Suprapubic skin (tissue), 4 donors: ENCODE measurements around the gene DNAJB12. TPM values are rescaled to one million over a fixed set of nuclear protein-coding genes. Genes with fewer than 3 reads are reported as not detected.
A peak's percentile ranks its signal among the peaks of the same experiment; 100 is the strongest.

Experiments used
- DNase-seq, 2 donors: peaks; one replicate each; pipeline ENCODE4 v3.0.0-alpha.2; 2019; ENCODE audit warnings: low spot score in 2 of 2
- H3K27ac ChIP-seq: fragments of 200-600 bp; sonication (generic); one replicate; pipeline ENCODE4 v1.5.1; 2019
- H3K27me3 ChIP-seq: fragments of 200-600 bp; sonication (generic); one replicate; pipeline ENCODE4 v1.5.1; 2019
- H3K36me3 ChIP-seq: fragments of 200-600 bp; sonication (generic); one replicate; pipeline ENCODE4 v1.5.1; 2019
- H3K4me1 ChIP-seq: fragments of 200-600 bp; sonication (generic); one replicate; pipeline ENCODE4 v1.5.1; 2019
- H3K4me3 ChIP-seq: fragments of 200-600 bp; sonication (generic); one replicate; pipeline ENCODE4 v1.5.1; 2019; ENCODE audit warnings: mild to moderate bottlenecking
- H3K9me3 ChIP-seq: fragments of 200-600 bp; sonication (generic); one replicate; pipeline ENCODE4 v1.5.1; 2019
- CTCF ChIP-seq, 2 donors: fragments of 200-600 bp in 1 of 2; fragments of 450-650 bp in 1 of 2; sonication (generic) in 1 of 2; IDR thresholded peaks; one replicate each; pipeline ENCODE4 v1.5.1; 2016 to 2019; ENCODE audit warnings: antibody characterized with exemption in 2 of 2, mild to moderate bottlenecking in 1 of 2, moderate library complexity in 1 of 2
- EP300 ChIP-seq: sonication (generic); formaldehyde crosslinking; IDR thresholded peaks from one replicate; pipeline ENCODE4 v1.6.1; 2017; ENCODE audit warnings: antibody characterized with exemption
- POLR2A ChIP-seq, 2 donors: fragments of 450-650 bp; IDR thresholded peaks; one replicate each; pipeline ENCODE4 v1.6.1; 2017; ENCODE audit warnings: antibody characterized with exemption in 2 of 2, mild to moderate bottlenecking in 2 of 2, moderate library complexity in 2 of 2
- POLR2AphosphoS5 ChIP-seq, 3 donors: sonication (generic); formaldehyde crosslinking; IDR thresholded peaks; one replicate each; pipeline ENCODE4 v1.6.1; 2017; ENCODE audit warnings: antibody characterized with exemption in 3 of 3
- WGBS: methylation state at CpG from one replicate; pipeline ENCODE4 v1.1.5; 2018; 5-methylcytosine and 5-hydroxymethylcytosine counted together
- total RNA-seq, 4 donors: library from RNA; depleted of rRNA; stranded (reverse); fragments of >200 nt; gene quantifications; one replicate each; pipeline ENCODE4 v1.1.0, GENCODE V29; 2016

The DNAJB12 gene
- total RNA-seq, 4 donors from 2014 or later: 44.0 to 61.8 (median 46.7) TPM

DNA sequence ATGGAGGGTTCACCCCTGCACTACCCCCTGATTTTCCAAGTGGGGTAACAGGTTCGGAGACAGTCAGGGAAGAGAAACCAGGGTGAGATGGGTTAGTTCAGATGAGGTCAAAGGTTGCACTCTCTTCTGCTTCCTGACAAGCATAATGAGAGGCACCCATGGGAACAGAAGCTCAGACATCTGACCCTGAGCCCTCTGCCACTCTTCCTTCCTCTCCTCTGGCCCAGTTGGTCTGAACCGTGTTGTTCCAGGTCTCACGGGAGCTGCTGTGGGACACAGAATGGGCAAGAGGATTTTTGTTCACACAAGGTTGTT is 38.4 kb downstream of the DNAJB12 start:
- H3K27ac ChIP-seq: peak overlapping the region; percentile 77
- WGBS: 75% methylated on average over 3 of the region's 3 CpGs
- no peak for DNase-seq
- no peaks in the 10 kb centered on the region for H3K9me3 ChIP-seq
- H3K4me1 ChIP-seq: peaks cover 57% of the 10 kb centered on the region
- no peaks in the 10 kb centered on the region for H3K27me3 ChIP-seq
- no peak overlapping the region for H3K4me3 ChIP-seq
- no peaks in the 10 kb centered on the region for H3K36me3 ChIP-seq
- TF ChIP-seq POLR2A (IDR thresholded peaks at IDR 0.05): no peak

- 27% methylated on average over 2 of the region's 2 CpGs for WGBS
- no peak for TF ChIP-seq EP300
- TF ChIP-seq POLR2A (IDR thresholded peaks at IDR 0.05): no peak
- peak in 2 of 3 donors; percentile 9 to 58 for TF ChIP-seq POLR2AphosphoS5 (IDR thresholded peaks at IDR 0.05)
- no peak for TF ChIP-seq CTCF (IDR thresholded peaks at IDR 0.05)
- no peak overlapping the region for H3K4me3 ChIP-seq
- DNase-seq: peak in 1 of 2 donors; percentile 80
- peak overlapping the region; percentile 77 for H3K27ac ChIP-seq
- H3K36me3 ChIP-seq: no peaks in the 10 kb centered on the region
- no peaks in the 10 kb centered on the region for H3K9me3 ChIP-seq
- H3K27me3 ChIP-seq: no peaks in the 10 kb centered on the region
- peaks cover 53% of the 10 kb centered on the region for H3K4me1 ChIP-seq
These were observed 38.9 kb downstream of the DNAJB12 start for GRCh38 chr10:72315611-72316385.

GRCh38 chr10:72315054-72315453 is 39.7 kb downstream of the DNAJB12 start:
- 31% methylated on average over 7 of the region's 7 CpGs for WGBS
- Histone ChIP-seq H3K4me1 (peaks cover 53% of the 10 kb centered on the region), H3K4me3 (no peak overlapping the region), H3K27ac (peak overlapping the region; percentile 77), H3K9me3 (no peaks in the 10 kb centered on the region), H3K36me3 (no peaks in the 10 kb centered on the region), H3K27me3 (no peaks in the 10 kb centered on the region)
- no peak for DNase-seq
- TF ChIP-seq POLR2A (IDR thresholded peaks at IDR 0.05) (no peak), CTCF (IDR thresholded peaks at IDR 0.05) (no peak), EP300 (no peak), POLR2AphosphoS5 (IDR thresholded peaks at IDR 0.05) (no peak)

GRCh38 chr10:72314263-72314662 is 40.5 kb downstream of the DNAJB12 start:
- WGBS: 96% methylated on average over 7 of the region's 7 CpGs
- no peak overlapping the region for H3K27ac ChIP-seq
- TF ChIP-seq POLR2A (IDR thresholded peaks at IDR 0.05) (no peak), EP300 (no peak), CTCF (IDR thresholded peaks at IDR 0.05) (no peak), POLR2AphosphoS5 (IDR thresholded peaks at IDR 0.05) (no peak)
- H3K36me3 ChIP-seq: no peaks in the 10 kb centered on the region
- DNase-seq: no peak
- no peaks in the 10 kb centered on the region for H3K9me3 ChIP-seq
- peaks cover 53% of the 10 kb centered on the region for H3K4me1 ChIP-seq
- no peak overlapping the region for H3K4me3 ChIP-seq
- no peaks in the 10 kb centered on the region for H3K27me3 ChIP-seq

GRCh38 chr10:72312865-72313391 is 41.8 kb downstream of the DNAJB12 start:
- Histone ChIP-seq H3K4me3 (no peak overlapping the region), H3K27ac (no peak overlapping the region), H3K4me1 (peaks cover 59% of the 10 kb centered on the region), H3K27me3 (no peaks in the 10 kb centered on the region), H3K36me3 (no peaks in the 10 kb centered on the region), H3K9me3 (no peaks in the 10 kb centered on the region)
- 94% methylated on average over 8 of the region's 8 CpGs for WGBS
- TF ChIP-seq POLR2A (IDR thresholded peaks at IDR 0.05) (no peak), CTCF (IDR thresholded peaks at IDR 0.05) (no peak)
- no peak for DNase-seq
